Measurements from ENCODE around the gene SVIL. TPM values are rescaled to one million over a fixed set of nuclear protein-coding genes. Genes with fewer than 3 reads are reported as not detected.

SVIL gene
- total RNA-seq, 1 donor from 2014 or later: 118 TPM

DNA sequence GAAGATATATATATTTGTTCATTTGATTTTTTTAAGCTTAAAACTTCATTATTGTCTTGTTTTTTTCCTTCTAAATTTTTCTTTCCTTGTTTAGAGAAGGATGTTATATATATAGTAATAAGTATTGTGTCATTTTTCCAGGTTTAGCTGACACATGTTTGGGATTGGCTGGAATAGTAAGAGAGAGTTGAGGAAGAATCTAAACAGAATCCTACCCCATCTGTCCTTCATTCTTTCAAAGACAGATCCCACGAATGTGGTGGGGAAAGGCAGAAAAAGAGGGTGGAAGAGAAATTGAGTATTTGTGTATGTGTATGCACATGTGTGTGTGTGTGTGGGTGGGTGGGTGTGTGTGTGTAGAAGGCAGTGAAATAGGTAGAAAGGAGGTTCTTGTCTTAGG, 132.4 kb downstream of the SVIL start:
- Histone ChIP-seq H3K9me3 (no peaks in the 10 kb centered on the region), H3K27ac (no peak overlapping the region), H3K27me3 (ENCODE audit: low read depth) (no peaks in the 10 kb centered on the region), H3K4me1 (no peaks in the 10 kb centered on the region), H3K36me3 (peaks cover 43% of the 10 kb centered on the region), H3K4me3 (no peak overlapping the region)
- no peak for DNase-seq
- TF ChIP-seq, protein P1, sequence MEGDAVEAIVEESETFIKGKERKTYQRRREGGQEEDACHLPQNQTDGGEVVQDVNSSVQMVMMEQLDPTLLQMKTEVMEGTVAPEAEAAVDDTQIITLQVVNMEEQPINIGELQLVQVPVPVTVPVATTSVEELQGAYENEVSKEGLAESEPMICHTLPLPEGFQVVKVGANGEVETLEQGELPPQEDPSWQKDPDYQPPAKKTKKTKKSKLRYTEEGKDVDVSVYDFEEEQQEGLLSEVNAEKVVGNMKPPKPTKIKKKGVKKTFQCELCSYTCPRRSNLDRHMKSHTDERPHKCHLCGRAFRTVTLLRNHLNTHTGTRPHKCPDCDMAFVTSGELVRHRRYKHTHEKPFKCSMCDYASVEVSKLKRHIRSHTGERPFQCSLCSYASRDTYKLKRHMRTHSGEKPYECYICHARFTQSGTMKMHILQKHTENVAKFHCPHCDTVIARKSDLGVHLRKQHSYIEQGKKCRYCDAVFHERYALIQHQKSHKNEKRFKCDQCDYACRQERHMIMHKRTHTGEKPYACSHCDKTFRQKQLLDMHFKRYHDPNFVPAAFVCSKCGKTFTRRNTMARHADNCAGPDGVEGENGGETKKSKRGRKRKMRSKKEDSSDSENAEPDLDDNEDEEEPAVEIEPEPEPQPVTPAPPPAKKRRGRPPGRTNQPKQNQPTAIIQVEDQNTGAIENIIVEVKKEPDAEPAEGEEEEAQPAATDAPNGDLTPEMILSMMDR (IDR thresholded peaks at IDR 0.05): no peak
- no peak for ATAC-seq
- intact Hi-C loops (cut with DNase I): no loop called here

DNA sequence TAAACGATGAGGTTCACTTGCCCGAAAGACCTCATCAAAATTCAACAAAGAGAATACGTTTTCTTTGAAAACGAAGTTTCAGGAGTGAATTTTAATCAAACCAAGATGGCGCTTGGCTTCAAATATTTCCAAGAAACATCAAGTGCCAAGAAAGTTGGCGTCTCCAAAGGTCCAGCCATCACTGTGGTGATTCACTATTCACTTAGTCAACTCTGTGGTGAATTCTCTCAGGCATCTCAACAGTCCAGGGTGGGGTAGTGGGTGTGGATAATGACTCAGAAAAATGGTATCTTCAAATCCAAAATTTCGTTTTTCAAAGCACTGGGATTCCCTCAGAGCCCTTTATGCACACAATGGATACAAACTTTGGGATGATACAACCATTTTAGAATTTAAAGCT, 133.1 kb downstream of the SVIL start:
- Histone ChIP-seq H3K4me1 (no peaks in the 10 kb centered on the region), H3K9me3 (no peaks in the 10 kb centered on the region), H3K27ac (no peak overlapping the region), H3K27me3 (ENCODE audit: low read depth) (no peaks in the 10 kb centered on the region), H3K36me3 (peaks cover 41% of the 10 kb centered on the region), H3K4me3 (no peak overlapping the region)
- TF ChIP-seq, protein P1 (IDR thresholded peaks at IDR 0.05): no peak
- DNase-seq (no peak), ATAC-seq (no peak)
- intact Hi-C loops (cut with DNase I): no loop called here

DNA sequence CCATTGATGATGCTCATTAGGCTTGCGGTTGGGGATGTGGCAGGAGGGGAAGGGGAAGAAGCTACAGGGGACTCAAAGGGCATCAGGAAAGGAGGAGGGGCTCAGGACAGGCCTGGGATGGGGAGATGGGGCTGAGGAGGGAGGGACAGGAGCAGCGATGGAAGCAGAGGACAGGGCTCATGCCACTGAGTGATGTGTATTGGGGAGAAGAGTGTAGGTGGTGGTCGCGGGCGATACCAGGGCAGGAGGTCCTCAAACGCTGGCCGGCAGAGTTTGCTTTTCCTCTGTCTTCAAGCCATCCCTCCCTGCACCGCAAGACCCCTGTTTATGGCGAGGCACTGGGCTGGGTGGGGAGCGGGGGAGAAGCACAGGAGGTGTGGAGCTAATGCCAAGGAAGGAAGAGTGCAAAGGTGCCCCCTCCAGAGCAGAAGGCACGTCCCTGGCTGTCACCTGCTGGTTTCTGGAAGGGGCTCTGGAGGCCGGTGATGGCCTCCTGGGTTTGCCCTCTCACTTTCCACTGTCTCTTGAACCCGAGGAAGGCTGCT, 134.7 kb downstream of the SVIL start:
- ATAC-seq: no peak
- H3K27ac ChIP-seq: no peak overlapping the region
- H3K4me1 ChIP-seq: no peaks in the 10 kb centered on the region
- H3K27me3 ChIP-seq (ENCODE audit: low read depth): no peaks in the 10 kb centered on the region
- H3K4me3 ChIP-seq: no peak overlapping the region
- no peaks in the 10 kb centered on the region for H3K9me3 ChIP-seq
- TF ChIP-seq, protein P1 (IDR thresholded peaks at IDR 0.05): no peak
- intact Hi-C loops (cut with DNase I): no loop called here
- no peak for DNase-seq
- H3K36me3 ChIP-seq: peaks cover 51% of the 10 kb centered on the region

DNA sequence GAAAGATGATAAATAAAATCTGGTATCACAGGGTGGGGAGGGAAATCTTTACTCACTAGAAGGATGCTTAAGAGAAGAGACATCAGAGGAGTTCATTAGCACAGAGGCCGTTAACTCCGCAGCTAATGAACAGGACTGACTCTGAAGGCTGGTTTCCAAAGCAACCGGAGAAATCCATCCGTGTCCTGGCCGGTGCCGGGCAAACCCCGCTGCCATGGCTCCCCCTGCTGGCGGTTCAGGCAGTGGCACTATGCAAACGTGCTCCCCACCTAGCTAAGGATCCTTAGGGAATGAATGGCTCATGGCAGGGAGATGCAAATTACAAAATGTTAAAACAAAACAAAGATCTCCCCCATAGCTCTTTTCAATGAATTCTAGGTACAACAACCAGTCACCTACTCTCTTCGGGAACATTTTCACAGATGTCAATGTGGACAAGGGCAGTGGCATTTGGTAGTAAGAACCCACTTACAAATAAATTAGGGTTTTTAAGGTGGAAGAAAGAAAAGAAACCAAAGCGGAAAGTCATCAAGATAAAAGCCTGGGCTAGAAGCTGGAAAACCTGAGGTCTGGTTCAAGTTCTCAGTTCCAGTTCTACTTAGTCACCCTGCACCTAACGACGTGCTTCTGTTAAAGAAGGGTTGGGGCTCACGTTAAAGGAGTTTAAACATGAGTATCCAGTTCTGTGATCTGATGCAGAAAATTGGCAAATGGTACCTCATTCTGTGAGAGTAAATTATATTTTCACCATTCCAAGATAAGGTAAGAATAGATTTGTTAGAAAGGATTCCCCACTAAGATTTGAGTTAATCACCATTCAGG, 138.2 kb downstream of the SVIL start:
- DNase-seq: peak; percentile 75
- ATAC-seq: peak; percentile 89
- Histone ChIP-seq H3K4me1 (no peaks in the 10 kb centered on the region), H3K27me3 (ENCODE audit: low read depth) (no peaks in the 10 kb centered on the region), H3K4me3 (no peak overlapping the region), H3K9me3 (no peaks in the 10 kb centered on the region), H3K27ac (no peak overlapping the region), H3K36me3 (peaks cover 78% of the 10 kb centered on the region)
- TF ChIP-seq, protein P1 (IDR thresholded peaks at IDR 0.05): peak; percentile 98
- intact Hi-C loops (cut with DNase I): no loop called here

DNA sequence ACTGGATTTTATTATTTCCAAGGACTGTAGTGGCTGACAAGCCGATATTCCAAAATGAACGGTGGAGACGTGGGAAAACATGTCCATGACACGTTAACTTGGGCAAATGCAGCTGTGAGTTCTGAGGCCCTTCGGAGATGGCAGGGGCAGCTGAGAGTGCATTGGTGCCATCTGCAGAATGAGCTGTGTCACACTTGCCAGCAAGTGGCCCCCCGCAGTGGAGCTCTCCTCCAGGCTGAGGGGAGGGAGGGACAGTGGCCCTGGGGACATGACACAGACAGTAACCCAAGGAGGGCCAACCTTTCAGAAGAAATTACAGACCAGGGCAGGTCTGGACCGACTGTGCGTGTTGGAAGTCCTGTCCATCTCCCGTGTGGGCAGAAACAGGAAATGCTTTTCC, 139.4 kb downstream of the SVIL start:
- DNase-seq (no peak), ATAC-seq (no peak)
- H3K36me3 ChIP-seq: peaks cover 83% of the 10 kb centered on the region
- H3K9me3 ChIP-seq: no peaks in the 10 kb centered on the region
- H3K4me1 ChIP-seq: no peaks in the 10 kb centered on the region
- TF ChIP-seq, protein P1 (IDR thresholded peaks at IDR 0.05): no peak
- H3K27me3 ChIP-seq (ENCODE audit: low read depth): no peaks in the 10 kb centered on the region
- no peak overlapping the region for H3K27ac ChIP-seq
- no peak overlapping the region for H3K4me3 ChIP-seq
- intact Hi-C loops (cut with DNase I): no loop called here

Data from lower lobe of right lung (tissue), 2 donors.